ENCODE measurements around the gene CD2BP2. TPM values are rescaled to one million over a fixed set of nuclear protein-coding genes. Genes with fewer than 3 reads are reported as not detected.

CD2BP2 gene
- total RNA-seq, 1 donor from 2014 or later, result 34.1 TPM

DNA sequence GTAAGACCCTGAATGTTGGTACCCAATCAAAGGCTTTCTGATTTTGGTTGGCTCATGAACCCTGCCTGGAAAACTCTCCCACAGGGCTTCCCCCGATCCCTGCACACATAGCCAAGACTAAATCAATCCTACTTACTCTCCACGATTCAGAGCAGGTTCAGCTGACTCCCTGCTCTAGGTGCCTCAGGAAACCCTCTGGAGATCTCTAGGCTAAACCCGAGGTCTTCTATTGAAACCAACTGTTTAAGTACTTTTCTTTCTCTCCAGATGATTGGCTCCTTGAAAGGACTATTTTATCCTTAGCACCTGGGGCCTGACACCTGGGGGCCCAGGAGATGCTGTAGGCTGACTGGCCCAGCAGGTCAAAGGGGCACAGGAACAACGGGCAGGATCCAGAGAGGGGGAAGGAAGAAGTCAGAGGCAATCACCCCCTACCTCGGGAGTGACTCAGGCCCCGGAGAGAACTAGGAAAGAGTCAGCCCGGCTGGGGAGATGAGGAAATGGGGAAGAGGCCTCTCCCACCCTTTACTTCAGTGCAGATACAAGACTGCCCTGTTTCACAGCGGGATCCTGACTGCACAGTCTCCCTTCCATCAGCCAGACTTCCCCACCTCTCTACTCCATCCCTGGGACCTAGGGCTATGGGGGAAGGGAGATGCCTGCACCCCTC, 13.1 kb upstream of the CD2BP2 start:
- DNase-seq, result no peak
- ATAC-seq (ENCODE audit: poor library complexity), result no peak

DNA sequence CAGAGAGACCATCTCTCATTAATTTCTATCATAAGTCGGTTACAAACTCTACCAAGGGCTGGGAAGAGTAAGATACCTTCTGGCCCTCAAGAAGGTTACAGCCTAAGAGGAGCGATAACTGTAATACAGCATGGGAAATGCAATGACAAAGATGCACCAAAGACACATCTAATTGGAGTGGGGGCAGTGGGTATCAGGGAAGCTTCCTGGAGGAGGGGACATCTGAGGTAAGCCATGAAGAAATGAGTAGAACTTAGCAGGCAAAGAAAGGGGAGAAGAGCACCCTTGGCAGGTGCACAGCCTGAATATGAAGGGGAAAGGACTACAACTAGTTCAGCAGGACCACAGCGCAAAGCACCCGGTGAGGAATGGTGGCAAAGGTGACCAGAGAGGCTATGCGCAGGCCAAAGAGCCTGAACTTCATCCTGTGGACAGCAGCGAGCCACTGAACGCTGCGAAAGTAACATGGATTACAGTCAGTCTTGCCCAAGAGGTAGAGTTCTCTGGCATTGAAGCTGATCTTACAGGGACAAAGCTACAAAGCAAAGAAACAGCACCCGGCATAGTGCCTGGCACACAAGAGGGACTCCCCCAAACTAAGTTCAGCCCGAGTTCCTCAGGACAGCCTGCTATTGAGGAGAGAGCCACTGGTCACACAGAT, 12.4 kb upstream of the CD2BP2 start:
- intact Hi-C loops (cut with DNase I), result no loop called here
- DNase-seq (no peak), ATAC-seq (ENCODE audit: poor library complexity) (no peak)

More for the DNA sequence above, 13.1 kb upstream of the CD2BP2 start:
- intact Hi-C loops (cut with DNase I), result no loop called here

DNA sequence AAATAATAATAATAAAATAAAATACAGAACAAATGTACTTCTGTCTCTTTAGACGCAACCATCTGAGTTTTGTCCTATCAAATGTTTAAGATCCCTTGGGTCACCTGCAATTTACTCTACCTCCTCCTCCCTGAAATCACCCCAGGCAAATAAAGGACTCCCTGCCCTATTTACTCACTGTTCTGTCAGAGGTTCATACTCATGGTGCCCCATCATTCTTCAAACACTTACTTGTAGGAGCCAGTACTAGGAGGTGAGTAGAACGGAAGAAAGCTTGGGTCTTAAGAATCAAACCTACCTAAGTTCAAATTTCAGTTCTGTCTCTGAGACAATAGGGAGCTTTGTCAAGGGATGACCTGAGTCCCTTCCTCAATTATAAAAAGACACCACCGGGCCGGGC, 11.4 kb upstream of the CD2BP2 start:
- no peak for DNase-seq
- intact Hi-C loops (cut with DNase I), result no loop called here
- ATAC-seq (ENCODE audit: poor library complexity), result no peak

DNA sequence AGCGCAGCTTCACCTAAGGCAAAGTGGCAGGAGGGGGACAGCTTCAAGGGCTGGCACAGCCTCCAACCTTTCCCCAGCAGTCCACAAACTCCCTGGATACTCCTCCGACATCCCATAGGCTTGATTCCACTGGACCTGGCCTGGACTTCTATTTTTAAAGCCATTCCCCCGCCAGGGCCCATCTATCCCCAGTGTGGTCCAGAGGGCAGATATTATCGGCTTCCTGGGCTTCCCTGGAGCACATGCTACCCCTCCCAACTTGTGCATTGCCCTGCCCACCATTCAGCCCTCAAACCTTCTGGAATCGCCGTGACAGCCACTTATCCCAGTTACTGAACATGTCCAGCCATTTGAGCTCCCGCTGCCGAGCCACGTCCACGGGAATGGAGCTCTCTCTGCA, 10.1 kb upstream of the CD2BP2 start:
- ATAC-seq (ENCODE audit: poor library complexity) (no peak), DNase-seq (no peak)
- intact Hi-C loops (cut with DNase I), result no loop called here

DNA sequence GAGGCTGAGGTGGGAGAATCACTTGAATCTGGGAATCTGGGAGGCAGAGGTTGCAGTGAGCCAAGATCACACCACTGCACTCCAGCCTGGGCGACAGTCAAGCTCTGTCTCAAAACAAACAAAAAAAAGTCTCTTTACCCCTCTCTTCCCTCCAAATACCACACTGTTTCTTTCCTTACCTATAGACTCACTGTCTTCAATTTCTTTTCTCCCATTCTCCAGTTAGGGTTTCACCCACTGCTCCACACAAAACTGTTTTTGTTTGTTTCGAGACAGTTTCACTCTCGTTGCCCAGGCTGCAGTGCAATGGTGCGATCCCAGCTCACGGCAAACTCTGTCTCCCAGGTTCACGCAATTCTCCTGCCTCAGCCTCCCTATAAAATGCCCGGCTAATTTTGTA, 6.1 kb upstream of the CD2BP2 start:
- DNase-seq, result no peak
- intact Hi-C loops (cut with DNase I), result no loop called here
- ATAC-seq (ENCODE audit: poor library complexity), result no peak

DNA sequence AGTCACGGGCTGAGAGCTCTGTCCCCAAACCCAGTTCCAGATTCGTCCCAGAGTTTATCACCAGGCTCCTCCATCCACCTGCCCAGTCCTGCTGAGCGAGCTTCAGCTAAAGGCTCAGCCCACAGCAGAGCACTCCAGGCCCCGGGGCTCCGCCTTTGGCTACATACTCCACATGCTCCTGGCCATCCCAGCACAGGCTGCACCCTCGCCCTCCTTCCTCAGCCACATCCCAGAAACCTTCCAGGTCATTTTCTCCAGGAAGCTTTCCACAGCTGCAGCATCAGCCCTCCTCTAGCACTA, 4.7 kb upstream of the CD2BP2 start:
- intact Hi-C loops (cut with DNase I), result loop anchor here (10.0 kb wide), 1 partner anchor 45 kb away; the partner anchor contains the start of gene ZNF771
- ATAC-seq (ENCODE audit: poor library complexity) (no peak), DNase-seq (no peak)

DNA sequence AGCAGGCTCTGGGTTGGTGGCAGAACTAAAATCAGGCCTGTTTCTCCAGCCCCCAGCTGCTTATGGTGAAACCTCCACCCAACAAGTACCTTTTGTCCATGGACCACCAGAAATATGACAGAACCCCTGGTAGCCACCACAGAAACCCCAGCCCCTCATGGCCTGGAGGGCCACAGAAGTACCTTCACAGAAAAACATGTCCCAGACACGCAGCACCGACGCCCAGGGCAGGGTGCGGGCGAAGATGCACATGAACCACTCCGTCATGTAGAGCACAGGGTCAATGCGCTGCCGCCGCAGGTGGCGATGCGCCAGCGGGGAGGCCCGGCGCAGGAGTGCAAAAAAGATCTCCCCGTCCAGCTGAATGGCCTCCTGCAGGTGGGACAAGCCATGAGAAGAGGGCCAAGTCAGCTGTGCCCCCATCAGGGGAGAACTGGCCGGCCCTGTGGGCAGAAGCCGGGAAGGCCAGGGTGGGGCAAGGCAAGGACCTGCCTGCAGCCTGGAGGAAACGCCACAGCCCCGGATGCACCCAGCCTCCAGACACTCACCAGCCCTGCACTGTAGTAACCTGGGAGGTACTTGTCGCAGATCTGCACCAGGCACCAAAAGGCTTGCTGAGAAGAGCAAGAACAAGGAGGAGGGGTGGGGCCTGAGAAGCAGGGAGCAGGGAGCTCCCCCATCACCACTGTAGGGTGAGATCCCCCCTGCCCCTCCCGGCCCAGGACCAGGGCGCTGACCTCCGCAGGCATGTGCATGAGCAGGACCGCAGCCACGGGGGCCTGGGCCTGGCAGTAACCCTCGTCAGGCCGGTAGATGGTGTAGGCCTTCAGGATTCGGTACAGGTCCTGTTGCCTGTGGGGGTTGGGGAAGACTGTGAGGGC, 4.1 kb upstream of the CD2BP2 start:
- ATAC-seq (ENCODE audit: poor library complexity), result no peak
- DNase-seq, result no peak
- intact Hi-C loops (cut with DNase I), result loop anchor here (10.0 kb wide), 1 partner anchor 46 kb away; the partner anchor contains the start of gene ZNF771

DNA sequence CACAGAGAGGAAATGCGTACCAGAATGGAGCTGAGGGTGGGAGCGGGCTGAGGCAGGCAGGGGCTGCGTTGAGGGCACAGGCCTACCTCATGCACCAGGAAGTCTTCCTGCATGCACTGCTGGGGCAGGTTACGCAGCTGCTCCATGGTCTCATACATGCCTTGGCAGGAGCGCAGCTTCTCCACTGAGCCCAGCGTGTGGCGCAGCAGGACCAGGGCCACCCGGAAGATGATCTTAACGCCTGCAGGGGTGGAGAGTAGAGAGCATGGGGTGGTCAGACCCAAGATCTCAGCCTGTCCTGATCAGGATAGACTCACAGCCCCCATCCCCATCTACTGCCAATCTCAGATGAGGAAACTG, 3.4 kb upstream of the CD2BP2 start:
- DNase-seq (no peak), ATAC-seq (ENCODE audit: poor library complexity) (no peak)
- intact Hi-C loops (cut with DNase I), result loop anchor here (10.0 kb wide), 1 partner anchor 46 kb away; the partner anchor contains the start of gene ZNF771

DNA sequence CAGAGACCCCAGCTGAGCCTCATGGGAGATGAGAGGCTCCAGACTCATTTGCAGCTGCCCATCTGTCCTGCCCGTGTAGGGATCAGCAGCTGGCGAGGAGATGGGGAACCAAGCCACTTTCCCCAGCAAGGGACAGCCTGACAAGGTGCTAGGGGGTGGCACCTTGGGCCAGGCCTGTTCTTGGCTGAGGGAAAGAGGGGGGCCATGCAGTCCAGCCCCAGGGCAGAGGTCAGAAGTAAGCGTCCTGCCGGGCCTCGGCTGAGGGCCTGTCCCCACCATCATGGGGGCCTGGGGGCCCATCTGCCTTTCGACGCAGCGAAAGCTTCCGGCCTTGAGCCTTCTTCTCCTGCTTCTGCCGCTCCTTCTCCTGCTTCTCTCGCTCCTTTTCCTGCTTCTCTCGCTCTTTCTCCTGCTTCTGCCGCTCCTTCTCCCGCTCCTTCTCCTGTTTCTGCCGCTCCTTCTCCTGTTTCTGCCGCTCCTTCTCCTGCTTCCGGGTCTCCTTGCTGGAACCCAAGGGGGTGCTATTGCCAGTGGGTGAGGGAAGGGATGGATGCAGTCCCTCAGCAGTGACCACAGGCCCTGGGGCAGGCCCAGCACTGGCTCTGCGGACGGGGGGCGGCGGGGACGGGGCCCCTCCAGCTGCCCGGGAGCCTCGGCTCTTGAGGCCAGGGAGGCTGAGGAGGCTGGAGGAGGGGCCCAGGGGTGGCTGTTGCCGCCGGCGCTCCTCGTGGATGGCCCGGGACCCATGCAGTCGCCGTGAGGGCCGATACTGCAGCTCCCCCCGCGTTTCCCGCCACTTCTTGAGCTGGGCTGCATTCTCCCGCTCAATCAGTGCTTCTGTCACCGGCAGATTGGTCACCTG, 2.8 kb upstream of the CD2BP2 start:
- peak; percentile 17 for DNase-seq
- intact Hi-C loops (cut with DNase I), result loop anchor here (10.0 kb wide), 1 partner anchor 47 kb away; the partner anchor contains the start of gene ZNF771
- no peak for ATAC-seq (ENCODE audit: poor library complexity)

DNA sequence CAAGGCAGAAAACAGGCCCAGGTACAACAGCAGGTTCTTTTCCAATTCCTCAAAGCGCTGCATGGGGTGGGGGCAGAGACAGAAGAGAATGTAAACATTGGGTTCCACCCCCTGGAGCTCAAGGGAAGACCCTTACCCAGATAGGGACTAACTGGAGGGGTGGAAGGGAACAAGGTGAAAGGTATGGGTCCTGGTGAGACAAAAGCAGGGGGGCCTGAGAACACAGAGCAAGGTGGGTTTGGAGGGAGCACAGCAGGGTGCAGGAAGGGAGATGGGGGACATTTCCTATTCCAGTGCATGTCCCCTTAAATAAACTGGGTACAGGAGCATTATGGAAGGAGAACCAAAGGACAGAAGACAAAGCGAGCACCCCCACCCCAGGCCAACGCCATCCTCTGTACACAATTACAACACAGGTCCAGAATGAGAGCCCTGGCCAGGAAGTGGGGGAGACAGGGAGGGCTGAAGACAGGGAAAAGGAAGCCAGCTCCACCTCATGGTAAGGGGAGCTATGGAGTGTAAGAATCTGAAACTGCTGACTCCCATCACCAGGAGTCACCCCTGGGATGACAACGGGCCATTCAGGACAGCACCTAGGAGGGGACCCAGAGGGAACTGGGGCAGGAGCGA, 2.1 kb upstream of the CD2BP2 start:
- no peak for ATAC-seq (ENCODE audit: poor library complexity)
- intact Hi-C loops (cut with DNase I), result loop anchor here (10.0 kb wide), 1 partner anchor 48 kb away; the partner anchor contains the start of gene ZNF771

DNA sequence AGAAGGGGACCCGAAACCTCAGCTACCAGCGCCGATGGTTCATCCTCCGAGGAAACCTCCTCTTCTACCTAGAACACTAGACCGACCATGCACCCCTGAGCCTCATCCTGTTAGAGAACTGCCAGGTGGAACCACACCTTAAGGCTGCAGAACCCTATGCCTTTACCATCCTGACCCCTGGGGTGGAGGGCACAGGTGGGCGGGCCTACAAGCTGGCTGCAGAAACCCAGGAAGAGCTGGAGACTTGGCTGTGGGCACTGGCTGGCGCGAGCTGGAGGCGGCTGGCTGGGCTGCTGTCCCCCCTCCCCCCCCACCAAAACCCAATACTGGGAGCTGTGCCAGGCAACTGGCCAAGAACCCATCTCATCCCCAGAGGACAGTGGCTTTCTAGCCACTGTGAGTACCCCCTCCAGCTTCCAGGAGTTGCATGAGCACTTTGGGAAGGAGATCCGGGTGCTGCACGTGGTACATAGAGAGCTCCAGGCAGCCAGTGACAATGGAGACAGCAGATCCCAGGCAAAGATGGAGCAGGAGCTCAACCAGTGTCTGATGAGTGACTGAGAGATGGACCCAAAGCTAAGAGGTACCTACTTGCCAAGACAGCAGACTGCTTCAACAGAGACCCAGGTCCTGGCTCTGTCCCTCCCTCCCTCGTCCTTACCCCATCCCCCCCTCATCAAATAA, 1.4 kb upstream of the CD2BP2 start:
- intact Hi-C loops (cut with DNase I), result loop anchor here (10.0 kb wide), 1 partner anchor 48 kb away; the partner anchor contains the start of gene ZNF771
- DNase-seq, result peak; percentile 45

More for the DNA sequence above, 2.1 kb upstream of the CD2BP2 start:
- DNase-seq, result peak; percentile 18

DNA sequence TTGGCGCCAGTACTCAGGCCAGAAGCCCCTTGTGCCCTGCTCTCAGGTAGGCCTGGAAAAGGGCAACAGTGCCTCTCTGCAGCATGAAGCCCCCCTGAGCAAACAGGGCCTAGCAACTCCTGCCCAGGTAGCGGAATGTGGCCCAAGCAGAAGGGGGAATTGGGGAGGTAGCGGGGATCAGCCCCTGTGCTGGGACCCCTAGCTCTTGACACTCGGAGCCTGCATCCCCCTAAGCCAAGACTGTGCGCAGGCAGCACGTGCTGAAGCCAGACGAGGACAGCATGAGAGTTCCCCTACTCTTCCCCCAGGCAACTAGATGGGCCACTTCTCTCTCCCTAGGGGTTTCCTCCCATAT, 823 bp upstream of the CD2BP2 start:
- intact Hi-C loops (cut with DNase I), result loop anchor here (10.0 kb wide), 1 partner anchor 49 kb away; the partner anchor contains the start of gene ZNF771
- ATAC-seq (ENCODE audit: poor library complexity) (no peak), DNase-seq (no peak)

More for the DNA sequence above, 1.4 kb upstream of the CD2BP2 start:
- ATAC-seq (ENCODE audit: poor library complexity), result no peak

DNA sequence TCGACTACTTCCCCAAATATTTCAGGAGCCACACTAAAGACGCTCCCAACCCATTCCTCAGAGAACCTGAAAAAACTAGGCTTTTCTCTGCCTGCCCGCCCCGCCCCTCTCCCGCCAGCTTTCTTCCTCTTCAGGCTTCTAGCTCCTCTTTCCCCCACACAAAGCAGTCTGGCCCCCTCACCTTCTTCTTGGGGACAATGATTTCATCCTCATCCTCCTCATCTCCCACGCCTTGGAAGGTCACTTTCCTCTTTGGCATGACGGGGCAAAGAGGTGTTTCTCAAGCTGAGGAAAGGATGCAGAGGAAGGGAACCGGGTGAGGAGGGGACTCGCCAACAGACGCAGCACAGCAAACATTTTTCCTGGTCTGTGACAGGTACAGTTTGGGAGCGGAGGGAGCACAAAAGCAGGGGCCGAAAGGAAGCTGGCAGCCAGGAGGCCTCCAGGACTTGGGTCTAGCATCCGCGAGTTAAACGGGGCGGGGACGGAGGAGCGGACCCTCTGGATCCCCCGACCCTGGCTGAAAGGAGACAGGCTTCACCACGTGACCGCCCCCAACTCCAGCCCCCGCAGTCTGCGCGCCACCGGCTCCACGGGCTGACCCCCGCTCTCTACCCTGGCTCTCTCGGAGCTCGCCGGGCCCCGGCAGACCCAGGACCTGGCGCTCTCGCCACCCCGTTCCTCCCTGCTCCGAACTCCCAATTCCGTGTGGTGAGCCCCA, 525 bp downstream of the CD2BP2 start:
- intact Hi-C loops (cut with DNase I), result loop anchor here (10.0 kb wide), 1 partner anchor 50 kb away; the partner anchor contains the start of gene ZNF771
- ATAC-seq (ENCODE audit: poor library complexity) (peak; percentile 19), DNase-seq (peak; percentile 36)

DNA sequence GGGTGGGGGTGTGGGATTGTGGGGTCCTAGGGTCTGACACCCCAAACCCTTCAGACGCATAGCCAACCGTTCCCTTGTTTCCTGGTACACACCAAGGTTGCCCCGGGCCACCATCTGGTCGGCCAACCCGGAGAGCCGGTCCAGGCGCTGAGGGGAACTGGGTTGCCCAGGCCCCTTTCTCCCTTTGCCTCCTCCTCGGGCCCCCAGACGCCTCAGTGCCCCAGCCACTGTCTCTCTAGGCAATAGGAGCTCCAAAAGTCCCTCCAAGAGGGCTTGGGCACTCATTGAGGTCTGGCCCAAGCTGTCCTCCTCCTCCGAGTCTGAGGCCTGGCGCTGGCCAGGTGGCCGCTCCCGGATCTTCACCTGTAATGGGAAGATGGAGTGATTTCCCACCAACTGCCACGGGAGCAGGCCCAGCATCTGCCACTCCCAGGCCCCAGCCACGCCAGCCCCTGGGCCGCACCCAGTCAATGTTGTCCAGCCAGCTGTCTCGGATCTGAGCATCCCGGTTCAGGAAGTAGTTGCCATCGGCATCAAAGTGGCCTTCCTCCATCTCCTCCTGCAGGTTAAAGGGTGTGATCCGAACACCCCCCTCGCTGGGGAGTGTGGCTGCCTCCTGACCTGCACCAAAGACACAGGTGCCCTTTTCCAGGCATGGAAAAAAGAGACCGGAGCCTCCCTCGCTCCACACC, 1.5 kb downstream of the CD2BP2 start:
- intact Hi-C loops (cut with DNase I), result loop anchor here (10.0 kb wide), 1 partner anchor 51 kb away; the partner anchor contains the start of gene ZNF771

DNA sequence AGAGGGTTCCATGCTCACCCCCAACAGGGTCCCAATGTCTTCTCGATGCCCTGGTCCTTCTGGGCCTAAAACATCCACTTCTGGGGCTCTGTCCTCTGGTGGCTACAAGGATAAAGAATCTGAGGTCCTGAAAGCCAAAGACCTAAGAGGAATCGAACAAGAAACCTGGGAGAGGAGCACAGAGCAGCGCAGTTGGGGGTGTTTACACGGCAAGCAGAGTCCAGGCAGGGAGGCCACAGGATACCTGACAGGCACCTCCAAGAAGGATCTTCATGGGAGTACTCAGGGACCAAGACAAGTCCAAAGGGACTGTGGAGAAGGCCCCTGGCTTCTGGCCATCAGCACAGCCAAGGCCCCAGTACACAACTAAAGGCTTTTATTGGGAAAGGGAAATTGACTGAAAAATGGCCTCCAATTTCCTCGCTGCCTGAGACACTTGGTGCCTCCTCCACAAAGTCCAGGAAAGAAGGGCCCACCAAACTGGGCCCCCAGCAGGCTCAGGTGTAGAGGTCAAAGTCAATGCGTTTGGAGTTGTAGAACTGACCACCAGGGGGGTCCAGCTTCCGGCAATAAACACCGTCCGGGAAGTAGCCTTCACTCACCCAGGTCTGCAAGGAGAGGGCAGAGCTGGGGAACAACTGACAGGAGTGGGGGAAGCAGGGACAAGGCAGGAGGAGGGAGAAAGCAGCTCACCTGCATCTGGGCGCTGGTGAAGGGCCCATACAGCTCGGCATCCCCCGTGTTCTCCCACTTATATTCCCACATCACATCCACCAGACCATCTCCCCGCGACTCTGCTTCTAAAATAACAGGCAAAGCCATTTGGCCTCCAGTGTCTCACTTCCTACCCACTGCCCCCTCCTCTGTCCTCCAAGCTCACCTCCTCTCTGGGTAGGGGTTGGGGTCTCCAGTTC, 2.4 kb downstream of the CD2BP2 start:
- ATAC-seq (ENCODE audit: poor library complexity) (no peak), DNase-seq (peak; percentile 16)
- intact Hi-C loops (cut with DNase I), result loop anchor here (10.0 kb wide), 1 partner anchor 52 kb away; the partner anchor contains the start of gene ZNF771

More for the DNA sequence above, 1.5 kb downstream of the CD2BP2 start:
- DNase-seq, result peak; percentile 37
- no peak for ATAC-seq (ENCODE audit: poor library complexity)

Measured in Right ventricle myocardium superior (tissue), 1 donor.